Medulla oblongata (tissue), 1 donor: Measurements from ENCODE around the gene RBM39.
"Not testable (repeated sequence)": the region's sequence is repeated elsewhere in the genome, so short reads cannot be mapped to it uniquely, and the experiment has no call there.

ENCODE experiments used
- DNase-seq: peaks from one replicate; pipeline ENCODE4 v3.0.0-alpha.2; 2015; ENCODE audit errors: extremely low spot score

Gene RBM39

DNA sequence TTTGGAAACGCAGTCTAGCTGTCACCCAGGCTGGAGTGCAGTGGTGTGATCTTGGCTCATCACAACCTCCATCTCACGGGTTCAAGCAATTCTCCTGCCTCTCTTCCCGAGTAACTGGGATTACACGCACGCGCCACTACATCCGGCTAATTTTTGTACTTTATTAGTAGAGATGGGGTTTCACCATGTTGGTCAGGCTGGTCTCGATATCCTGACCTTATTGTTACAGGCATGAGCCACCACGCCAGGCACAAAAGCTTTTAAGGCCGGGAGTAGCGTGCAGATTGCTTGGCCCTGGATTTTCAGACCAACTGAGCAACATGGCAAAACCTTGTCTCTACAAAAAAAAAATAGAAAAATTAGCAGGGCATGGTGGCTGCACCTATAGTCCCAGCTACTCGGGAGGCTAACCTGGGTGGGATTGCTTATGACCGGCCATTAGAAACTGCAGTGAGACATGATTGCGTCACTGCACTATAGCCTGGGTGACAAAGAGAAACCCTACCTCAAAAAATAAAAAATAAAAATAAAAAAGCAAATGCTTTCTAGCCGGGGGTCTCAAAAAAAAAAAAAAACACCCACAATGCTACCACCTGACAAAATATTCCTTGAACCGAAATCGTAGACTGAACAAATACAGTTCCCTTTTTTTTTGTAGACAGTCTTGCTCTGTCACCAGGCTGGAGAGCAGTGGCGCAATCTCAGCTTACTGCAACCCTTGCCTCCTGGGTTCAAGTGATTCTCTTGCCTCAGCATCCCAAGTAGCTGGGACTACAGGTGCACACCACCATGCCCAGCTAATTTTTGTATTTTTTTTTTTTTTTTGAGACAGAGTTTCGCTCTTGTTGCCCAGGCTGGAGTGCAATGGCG, 15.0 kb downstream of the RBM39 start:
- no peak for DNase-seq

DNA sequence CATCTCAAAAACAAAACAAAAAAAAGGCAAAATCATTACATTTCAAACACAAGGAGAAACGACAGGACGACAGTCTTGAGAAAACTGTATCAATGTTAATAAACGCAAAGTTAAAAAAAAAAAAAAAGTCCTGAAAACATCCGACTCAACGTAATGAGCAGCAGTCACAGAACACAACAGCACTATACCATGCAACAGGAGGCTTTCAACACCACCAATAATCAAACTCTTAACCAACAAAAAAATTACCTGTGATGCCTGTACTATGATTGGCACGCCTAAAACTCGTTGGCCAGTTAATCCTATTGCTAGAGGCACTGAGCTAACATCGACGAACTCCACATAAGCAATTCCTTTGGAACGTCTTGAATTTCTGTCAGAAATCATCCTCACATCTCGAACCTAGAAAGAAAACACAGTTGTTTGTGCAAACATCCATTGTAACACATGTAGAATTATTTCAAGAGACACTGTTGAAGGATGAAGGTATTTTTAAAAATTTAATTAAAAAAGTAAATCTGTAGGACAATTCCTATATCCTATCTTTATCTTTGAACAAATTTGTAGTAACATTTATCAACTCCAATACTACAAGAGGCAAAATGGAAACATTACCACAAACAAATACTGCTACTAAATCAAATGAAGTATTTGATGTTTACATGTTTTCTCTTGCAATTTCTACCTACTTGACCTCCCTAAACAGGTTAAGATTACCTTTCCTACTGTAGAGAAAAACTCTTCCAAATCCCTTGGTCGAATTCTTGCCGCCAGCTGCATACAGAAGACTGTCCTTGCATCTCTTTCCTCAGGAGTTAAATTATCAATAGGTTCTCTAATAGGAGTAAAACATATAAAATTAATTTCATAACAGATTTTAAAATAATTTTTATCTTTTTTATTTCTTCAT, 17.5 kb downstream of the RBM39 start:
- DNase-seq, result no peak

DNA sequence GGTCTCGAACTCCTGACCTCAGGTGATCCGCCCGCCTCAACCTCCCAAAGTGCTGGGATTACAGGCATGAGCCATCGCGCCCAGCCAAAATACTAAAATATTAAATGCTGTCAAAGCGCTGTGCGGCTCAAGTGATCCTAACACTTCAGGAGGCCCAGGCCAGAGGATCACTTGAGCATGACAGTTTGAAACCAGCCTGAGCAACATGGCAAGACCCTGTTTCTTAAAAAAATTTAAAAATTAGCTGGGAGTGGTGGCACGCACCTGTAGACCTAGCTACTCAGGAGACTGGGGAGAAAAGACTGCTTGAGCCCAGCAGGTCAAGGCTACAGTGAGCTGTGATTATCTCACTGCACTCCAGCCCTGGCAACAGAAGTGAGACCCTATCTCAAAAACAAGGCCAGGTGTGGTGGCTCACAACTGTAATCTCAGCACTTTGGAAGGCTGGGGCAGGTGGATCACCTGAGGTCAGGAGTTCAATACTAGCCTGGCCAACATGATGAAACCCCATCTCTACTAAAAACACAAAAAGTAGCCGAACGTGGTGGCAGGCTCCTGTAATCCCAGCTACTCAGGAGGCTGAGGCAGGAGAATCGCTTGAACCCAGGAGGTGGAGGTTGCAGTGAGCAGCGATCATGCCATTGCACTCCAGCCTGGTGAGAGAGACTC, 18.3 kb downstream of the RBM39 start:
- not testable (repeated sequence) for DNase-seq

DNA sequence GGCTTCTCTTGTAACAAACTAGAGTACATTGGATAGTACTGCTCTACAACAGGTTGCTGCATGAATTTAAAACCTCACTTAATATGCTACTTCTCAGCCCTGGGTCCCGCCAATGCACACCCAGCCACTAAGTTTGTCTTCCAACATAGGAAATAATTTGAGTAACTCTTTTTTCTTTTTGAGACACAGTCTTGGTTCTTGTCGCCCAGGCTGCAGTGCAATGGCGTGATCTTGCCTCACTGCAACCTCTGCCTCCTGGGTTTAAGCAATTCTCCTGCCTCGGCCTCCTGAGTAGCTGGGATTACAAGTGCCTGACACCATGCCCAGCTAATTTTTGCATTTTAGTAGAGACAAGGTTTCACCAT, 18.8 kb downstream of the RBM39 start:
- not testable (repeated sequence) for DNase-seq

DNA sequence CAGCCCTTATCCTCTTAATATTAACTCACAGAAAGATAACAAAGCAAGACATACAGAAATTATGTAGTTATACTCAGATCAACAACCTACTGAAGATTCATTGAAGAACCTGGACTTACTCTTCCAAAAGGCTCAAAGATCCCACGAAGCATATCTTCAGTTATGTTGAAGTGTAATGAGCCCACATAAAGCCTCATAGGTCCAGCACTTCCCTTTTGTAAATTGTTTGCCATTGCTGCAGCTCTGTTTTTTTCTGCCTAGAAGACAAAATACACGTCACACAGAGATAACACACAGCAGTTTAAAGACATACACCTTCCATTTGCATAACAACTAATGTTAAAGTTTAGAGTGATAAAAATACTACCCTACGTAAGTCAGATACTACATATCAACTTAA, 20.4 kb downstream of the RBM39 start:
- DNase-seq, result no peak

DNA sequence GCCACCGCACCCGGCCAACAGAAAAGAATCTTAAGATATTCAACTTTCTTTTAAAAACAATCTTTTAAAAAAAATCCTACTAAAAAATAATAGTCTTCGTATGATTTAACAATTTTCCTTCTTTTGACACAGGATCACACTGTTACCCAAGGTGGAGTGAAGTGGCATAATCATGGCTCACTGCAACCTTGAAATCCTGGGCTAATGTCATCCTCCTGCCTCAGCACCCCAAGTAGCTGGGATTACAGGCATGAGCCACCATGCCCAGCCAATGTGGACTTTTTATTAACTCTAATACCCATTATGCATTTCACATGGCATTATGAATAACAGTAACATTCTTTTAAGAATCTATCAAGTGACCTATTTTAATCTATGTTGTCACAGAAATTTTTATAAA, 20.8 kb downstream of the RBM39 start:
- DNase-seq, result no peak

DNA sequence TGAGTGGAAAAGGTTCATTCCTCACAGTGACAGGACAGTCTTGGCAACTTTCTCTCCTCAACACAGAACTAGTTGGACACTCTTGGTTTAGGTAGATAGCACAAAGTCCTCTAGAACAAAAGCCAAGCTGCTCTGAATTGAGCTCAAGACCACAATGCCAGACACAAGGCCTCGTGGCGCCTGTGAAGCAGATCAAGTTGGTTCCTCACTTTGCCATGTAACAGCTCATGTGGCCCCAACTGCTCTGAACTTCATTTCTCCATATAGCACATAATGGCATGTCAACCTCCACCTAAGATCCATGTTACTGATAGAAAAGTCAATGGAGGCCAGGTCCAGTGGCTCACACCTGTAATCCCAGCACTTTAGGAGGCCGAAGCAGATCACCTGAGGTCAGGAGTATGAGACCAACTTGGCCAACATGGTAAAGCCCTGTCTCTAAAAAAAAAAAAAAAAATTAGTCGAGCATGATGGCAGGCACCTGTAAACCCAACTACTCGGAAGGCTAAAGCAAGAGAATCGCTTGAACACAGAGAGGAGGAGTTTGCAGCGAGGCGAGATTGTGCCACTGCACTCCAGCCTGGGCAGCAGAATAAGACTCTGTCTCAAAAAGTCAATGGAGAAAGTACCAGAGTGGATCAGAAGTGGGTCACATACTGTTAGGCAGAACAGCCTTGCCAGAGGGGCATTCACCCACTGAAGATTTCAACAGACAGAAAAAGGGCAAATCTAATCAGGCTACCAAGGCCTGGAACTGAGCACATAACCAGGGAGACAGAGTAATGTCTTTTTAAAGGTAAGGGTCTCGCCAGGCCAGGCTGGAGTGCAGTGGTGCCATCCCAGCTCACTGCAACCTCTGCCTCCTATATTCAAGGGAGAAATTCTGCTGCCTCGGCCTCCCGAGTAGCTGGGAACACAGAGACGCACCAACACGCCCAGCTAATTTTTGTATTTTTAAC, 21.6 kb downstream of the RBM39 start:
- no peak for DNase-seq

DNA sequence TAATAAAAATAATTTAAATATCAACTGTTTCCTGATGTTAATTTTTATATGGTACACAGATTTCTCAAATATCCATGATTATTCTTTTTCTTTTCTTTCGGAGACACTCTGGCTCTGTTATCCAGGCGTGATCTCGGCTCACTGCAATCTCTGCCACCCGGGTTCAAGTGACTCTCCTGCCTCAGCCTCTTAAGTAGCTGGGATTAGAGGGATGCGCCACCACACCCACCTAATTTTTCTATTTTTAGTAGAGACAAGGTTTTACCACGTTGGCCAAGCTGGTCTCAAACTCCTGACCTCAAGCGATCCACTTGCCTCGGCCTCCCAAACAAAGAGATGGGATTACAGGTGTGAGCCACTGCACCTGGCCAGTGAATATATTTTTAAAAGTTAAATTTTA, 22.3 kb downstream of the RBM39 start:
- DNase-seq, result no peak

DNA sequence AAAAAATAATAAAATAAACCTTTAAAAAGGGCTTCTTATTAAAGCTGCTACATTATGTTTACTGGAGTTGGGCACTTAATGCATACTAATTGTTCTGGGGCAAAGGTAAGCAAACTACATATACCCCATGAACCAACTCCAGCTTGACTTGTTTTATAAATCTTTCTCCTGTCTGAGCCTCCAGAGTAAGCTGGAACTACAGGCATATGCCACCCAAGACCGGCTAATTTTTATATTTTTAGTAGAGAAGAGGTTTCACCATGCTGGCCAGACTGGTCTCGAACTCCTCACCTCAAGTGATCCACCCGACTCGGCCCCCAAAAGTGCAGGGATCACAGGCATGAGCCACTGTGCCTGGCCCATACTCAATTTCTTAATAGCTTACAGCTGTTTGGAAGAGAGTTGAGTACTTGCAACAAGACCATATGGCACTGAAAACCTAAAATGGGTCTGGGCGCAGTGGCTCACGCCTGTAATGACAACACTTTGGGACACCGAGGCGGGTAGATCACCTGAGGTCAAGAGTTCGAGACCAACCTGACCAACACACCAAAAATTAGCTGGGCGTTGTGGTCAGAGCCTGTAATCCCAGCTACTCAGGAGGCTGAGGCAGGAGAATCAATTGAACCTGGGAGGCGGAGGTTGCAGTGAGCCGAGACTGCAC, 23.0 kb downstream of the RBM39 start:
- DNase-seq, result no peak

DNA sequence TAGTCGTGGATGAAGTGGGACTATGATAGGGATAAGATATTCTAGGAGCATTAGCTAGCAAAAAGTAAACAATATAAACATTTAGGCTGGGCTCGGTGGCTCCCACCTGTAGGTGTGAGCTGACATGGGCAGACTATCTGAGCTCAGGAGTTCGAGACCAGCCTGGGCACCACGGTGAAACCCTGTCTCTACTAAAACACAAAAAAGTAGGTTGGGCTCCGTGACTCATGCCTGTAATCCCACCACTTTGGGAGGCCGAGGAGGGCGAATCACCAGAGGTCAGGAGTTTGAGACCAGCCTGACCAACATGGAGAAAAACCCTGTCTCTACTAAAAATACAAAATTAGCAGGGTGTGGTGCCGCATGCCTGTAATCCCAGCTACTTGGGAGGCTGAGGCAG, 23.7 kb downstream of the RBM39 start:
- not testable (repeated sequence) for DNase-seq

DNA sequence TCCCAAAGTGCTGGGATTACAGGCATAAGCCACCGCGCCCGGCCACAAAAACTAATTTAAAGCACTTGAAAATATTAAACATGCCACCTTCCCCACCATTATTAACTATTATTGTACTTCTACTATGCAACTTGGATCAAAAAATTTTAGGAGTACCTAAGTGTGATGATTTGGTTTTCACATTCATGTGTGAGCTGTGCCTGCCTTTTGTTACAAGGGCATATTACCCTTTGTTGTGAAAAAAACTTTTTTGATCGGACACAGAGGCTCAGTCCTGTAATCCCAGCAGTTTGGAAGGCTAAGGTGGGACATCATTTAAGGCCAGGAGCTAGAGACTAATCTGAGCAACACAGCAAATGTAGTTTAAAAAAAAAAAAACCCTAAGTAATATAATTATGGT, 25.7 kb downstream of the RBM39 start:
- no peak for DNase-seq

DNA sequence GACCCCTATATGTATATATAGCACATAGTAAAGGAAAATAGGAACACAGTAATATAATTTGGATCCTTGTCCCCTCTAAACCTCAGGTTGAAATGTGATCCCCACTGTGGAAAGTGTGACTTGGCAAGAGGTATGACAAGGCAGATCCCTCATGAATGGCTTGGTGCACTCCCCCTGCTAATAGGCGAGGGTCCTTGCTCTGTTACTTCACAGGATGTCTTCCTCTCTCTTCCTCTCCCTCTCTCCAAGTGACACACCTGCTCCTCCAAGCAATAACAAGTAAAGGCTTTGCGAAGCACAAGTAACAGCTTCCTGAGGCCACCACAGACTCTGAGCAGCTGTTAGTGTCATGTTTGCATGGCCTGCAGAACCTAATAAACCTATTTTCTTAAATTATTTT, 26.4 kb downstream of the RBM39 start:
- no peak for DNase-seq

DNA sequence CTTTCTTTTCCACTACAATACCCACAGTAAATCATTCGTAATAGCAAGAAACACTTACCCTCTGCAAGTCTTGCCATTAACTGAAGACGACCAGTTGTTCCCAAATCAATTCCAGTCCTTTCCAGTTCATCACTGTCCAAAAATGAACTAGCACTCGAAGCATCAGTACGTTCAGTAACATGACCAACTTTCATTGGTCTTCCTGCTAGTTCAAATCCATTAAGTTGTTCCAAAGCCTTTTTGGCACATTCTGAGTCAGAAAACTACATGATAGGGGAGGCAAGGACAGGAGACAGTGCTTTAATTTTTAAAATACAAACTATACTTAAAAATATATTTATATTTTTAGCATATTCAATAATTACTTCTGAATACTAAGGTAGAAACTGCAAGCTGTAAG, 27.9 kb downstream of the RBM39 start:
- no peak for DNase-seq

DNA sequence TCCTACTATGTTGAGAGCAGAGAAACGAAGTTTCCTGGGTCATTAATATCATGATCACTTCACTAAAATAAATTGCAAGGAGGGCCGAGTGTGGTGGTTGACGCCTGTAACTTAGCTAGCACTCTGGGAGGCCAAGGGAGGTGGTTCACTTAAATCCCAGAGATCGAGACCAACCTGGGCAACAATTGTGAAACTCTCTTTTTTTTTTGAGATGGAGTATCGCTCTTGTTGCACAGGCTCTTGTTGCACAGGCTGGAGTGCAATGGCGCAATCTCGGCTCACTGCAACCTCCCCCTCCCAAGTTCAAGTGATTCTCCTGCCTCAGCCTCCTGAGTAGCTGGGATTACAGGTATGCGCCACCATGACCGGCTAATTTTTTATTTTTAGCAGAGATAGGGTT, 28.9 kb downstream of the RBM39 start:
- DNase-seq, result not testable (repeated sequence)

DNA sequence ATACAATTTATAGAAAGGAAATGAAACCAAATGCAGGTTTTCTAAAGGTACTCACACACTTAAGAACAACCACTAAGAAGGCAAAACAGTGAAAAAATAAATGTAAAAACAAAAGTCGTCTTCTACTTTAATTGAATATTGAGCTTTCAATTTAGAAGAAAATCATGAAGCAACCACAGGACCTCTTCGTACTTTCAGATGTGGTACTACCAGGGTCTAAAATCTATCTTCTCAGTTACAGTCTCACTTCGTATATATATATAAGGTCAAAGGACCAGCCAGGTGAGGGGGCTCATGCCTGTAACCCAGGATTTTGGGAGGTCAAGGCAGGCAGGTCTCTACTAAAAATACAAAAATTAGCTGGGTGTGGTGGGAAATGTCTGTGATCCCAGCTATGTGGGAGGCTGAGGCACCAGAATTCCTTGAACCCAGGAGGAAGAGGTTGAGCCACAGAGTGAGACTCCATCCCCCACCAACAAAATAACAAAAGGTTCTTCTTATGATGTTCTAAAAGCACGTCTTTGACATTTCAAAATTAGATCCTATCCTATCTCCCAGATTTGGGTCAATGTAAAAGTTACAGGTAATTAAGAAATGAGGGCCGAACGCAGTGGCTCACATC, 30.4 kb downstream of the RBM39 start:
- DNase-seq, result no peak

DNA sequence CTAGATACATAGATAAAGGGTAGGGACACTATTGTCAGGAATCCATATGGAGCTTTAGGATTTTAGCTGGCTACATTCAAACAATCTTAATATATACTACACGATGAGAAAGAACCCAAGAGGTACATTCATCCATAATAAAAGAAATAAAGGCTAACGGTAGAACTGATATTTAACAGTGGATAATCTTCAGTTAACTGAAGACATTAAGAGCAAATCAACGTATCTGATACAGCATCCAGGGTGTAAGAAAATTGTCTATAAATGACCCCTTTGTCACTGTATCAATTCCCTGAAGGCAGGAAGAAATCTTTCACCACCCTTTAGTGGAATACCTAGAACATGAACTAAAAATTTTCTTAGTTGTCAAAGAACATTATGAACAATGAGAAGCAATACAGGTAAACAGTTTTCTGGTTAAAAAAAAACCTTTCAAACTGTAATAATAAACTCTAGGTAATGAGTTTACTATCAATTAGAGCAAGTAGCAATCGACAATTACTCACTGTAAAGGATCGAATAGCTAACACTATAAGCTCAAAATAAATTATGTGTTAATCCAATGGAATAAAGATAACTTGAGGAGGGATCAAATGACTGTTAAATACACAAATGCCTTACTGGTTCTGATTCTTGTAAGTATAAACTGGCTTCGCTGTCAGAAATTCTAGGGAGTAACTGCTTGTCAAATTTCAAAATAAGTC, 31.0 kb downstream of the RBM39 start:
- DNase-seq, result no peak

DNA sequence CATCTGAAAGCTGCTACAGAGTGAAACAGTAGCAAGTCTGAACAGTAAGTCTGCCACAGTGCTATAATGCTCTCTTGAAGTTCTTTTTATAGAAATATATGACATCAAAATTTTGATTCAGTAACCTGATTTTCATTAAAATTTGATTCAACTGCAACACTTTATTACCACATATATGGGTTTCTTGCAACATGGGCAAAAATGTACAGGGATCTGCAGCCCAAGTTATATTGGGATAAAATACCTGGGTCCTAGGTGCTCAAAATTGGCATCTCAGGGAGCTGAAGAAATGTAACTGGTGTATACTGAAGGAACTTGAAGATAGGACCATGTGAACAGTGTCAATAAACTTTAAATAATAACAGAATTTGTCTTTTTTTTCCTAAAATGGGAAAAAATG, 32.0 kb downstream of the RBM39 start:
- no peak for DNase-seq

DNA sequence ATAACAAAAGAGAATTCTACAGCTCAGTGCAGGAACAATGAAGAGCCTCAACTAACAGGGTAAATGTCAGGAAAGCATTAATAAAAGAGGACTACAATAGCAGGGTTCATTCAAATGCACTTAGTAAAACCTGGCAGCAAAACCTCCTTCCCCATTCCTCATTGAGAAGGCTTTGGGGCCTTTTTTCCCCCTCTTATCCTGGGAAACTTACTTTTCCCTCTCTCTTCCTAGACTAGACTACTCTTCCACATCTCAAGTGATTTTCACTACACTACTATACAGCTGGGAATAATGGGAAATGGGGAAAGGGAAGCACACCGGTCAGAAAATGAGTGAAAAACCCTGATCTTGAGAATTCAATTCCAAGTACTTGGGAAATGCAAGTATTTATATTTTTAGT, 32.8 kb downstream of the RBM39 start:
- DNase-seq, result no peak

DNA sequence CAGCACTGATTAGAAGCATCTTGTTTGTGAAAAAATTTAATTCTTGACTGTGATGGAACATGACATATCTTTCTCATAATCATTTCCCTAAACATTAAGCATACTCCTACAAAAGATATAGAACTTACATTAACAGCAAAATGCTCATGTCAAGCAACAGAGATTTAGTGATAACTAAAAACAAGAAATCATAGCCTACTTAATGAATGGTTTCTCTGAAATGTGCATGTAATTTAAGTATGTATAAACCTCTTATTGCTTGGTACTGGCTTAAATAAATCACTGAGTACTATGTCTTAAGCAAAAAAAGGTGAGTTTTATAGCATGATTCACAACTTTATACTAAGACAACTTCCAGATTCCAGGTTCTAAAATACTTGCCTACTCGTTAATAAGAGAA, 33.6 kb downstream of the RBM39 start:
- no peak for DNase-seq
